LNCaP clone FGC (cell line): Measurements from ENCODE around the gene POLDIP2.

Source experiments
- DNase-seq: peaks from one replicate; pipeline ENCODE4 v3.0.0-alpha.2; 2011; ENCODE audit warnings: low read depth
- H3K4me3 ChIP-seq: 2 replicates; pipeline ENCODE4 v1.5.1; 2011; ENCODE audit warnings: mild to moderate bottlenecking, low read depth, low read length, control low read depth
- TF ChIP-seq, protein P1 (sequence below): IDR thresholded peaks from 2 replicates; pipeline ENCODE4 v1.5.1; 2012; ENCODE audit warnings: mild to moderate bottlenecking; ENCODE audit not compliant: control insufficient read depth, insufficient read depth; ENCODE audit errors: extremely low read depth

POLDIP2 gene

DNA sequence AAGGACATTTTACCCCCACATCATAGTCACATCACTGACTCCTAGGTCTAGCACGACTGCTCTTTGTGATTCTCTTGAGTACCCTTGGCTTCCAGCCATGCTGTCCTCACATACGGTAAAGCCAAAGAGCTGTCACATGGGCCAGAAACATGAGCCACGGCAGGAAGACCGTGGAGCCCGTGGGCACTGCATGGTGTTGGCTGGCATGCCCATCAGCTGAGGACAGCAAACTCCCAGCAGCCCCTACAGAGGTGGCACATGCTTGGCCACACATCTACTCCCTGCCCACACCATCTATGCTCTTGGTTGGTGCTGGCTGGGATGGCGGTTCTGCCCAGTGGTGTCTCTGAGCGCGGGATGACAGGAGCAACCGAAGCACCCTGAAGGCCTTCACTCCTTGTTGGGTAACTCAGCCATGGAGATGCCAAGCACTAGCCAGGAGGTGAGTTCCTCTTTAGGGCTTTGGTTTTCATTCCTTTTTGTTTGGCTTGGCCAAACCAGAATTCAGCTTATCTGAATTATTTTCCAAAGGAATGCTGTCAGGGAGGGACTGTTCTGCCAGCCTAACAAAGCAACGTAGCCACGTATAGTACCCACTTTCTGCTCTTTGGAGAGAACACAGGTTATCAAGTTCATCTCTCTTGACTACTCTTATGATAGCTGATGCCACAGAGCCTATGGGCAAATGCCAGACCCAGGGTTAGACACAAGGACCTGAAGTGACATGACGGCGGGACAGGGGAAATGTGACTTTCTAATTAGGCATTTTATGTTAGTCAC lies 11.7 kb downstream of the POLDIP2 start:
- TF ChIP-seq, protein P1, sequence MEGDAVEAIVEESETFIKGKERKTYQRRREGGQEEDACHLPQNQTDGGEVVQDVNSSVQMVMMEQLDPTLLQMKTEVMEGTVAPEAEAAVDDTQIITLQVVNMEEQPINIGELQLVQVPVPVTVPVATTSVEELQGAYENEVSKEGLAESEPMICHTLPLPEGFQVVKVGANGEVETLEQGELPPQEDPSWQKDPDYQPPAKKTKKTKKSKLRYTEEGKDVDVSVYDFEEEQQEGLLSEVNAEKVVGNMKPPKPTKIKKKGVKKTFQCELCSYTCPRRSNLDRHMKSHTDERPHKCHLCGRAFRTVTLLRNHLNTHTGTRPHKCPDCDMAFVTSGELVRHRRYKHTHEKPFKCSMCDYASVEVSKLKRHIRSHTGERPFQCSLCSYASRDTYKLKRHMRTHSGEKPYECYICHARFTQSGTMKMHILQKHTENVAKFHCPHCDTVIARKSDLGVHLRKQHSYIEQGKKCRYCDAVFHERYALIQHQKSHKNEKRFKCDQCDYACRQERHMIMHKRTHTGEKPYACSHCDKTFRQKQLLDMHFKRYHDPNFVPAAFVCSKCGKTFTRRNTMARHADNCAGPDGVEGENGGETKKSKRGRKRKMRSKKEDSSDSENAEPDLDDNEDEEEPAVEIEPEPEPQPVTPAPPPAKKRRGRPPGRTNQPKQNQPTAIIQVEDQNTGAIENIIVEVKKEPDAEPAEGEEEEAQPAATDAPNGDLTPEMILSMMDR, result no peak
- no peak for DNase-seq
- no peak overlapping the region for H3K4me3 ChIP-seq

DNA sequence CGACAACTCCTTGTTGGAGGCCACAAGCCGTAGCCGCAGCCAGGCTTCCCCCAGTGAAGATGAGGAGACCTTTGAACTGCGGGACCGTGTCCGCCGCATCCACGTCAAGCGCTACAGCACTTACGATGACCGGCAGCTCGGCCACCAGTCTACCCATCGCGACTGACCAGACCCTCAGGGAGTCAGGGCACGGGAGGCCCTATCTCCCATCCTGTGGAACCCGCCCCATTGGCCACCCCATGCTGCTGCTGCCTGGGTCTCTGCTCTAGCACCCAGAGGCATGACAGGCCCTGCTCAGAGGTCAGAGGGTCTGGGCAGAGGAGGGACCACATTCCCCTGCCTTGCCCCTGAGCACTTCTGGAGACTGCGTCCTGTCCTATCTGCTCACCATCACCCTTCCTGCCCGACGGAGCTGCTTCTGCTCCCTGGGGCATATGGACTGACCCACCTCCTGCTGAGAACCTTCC lies 12.9 kb downstream of the POLDIP2 start:
- DNase-seq, result no peak
- TF ChIP-seq, protein P1, result no peak

DNA sequence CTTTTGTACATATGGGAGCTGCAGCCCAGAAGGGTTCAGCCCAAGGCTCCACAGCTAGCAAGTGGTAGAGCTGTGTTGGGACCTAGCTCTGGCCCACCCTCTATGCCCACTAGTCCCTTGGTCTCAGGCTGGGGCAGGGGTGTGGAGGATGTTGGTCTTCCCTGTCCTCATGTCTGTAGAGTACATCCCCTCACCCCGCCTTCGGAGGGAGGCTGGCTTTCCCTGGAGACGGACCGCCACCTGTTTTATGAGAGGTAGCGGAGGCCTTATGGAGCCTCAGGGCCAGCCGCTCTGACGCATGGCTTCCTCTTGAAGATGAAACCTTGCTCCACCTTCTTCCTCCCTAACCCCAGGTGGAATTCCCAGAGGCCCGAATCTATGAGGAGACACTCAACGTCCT lies 13.3 kb downstream of the POLDIP2 start:
- TF ChIP-seq, protein P1, result no peak
- H3K4me3 ChIP-seq, result no peak overlapping the region
- no peak for DNase-seq

More for the DNA sequence above, 12.9 kb downstream of the POLDIP2 start:
- no peak overlapping the region for H3K4me3 ChIP-seq

GRCh38 chr17:28343491-28343932 lies 13.8 kb downstream of the POLDIP2 start:
- H3K4me3 ChIP-seq, result no peak overlapping the region
- DNase-seq, result no peak
- TF ChIP-seq, protein P1, result no peak

GRCh38 chr17:28342313-28342712 lies 15.0 kb downstream of the POLDIP2 start:
- no peak for DNase-seq
- TF ChIP-seq, protein P1, result no peak
- no peak overlapping the region for H3K4me3 ChIP-seq

DNA sequence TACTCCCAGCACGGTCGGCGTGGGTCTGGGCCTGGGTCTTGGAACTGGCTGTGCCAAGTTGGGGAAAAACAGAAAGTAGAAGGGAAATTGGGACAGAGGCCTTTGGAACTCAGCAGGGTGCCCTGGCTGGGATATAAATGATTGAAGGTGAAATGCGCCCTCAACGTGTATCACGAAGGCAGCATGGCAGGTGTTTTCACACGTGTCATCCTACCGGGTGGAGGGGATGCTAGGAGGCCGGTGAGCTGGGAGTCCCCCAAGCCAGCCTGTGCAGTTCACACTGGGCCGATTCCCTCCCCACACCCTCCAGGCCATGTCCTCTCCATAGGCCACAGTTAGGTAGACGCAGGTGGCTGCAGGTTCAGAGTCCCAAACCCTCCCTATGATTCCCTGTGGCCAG lies 15.8 kb downstream of the POLDIP2 start:
- TF ChIP-seq, protein P1, result no peak
- DNase-seq, result no peak
- H3K4me3 ChIP-seq, result no peak overlapping the region
